Lower leg skin (tissue), 4 donors: Measurements from ENCODE around the gene CARD8. TPM values are rescaled to one million over a fixed set of nuclear protein-coding genes. Genes with fewer than 3 reads are reported as not detected.

ENCODE experiments used
- DNase-seq, 2 donors: peaks; one replicate each; pipeline ENCODE4 v3.0.0-alpha.2; 2019; ENCODE audit warnings: low spot score in 2 of 2
- H3K4me3 ChIP-seq: fragments of 200-600 bp; sonication (generic); 2 replicates; pipeline ENCODE4 v1.5.1; 2017; ENCODE audit warnings: mild to moderate bottlenecking, low read depth; ENCODE audit not compliant: poor library complexity, severe bottlenecking
- CTCF ChIP-seq, 3 donors: fragments of 450-650 bp; IDR thresholded peaks; one replicate each; pipeline ENCODE4 v1.5.1; 2016; ENCODE audit warnings: antibody characterized with exemption in 3 of 3, mild to moderate bottlenecking in 3 of 3, moderate library complexity in 2 of 3
- POLR2A ChIP-seq, 2 donors: fragments of 450-650 bp; IDR thresholded peaks; one replicate each; pipeline ENCODE4 v1.6.1; 2016 to 2017; ENCODE audit warnings: antibody characterized with exemption in 2 of 2, mild to moderate bottlenecking in 1 of 2, moderate library complexity in 1 of 2
- WGBS, 2 donors: methylation state at CpG; one replicate each; pipeline ENCODE4 v1.1.5; 2018; 5-methylcytosine and 5-hydroxymethylcytosine counted together
- intact Hi-C: fragments of 100-400 bp; cut with DNase I; formaldehyde crosslinking; loops from one replicate; pipeline ENCODE4 v1.15.0; 2023; ENCODE audit warnings: low total_unique reads
- total RNA-seq, 4 donors: library from RNA; depleted of rRNA; stranded (reverse); fragments of >200 nt; gene quantifications; one replicate each; pipeline ENCODE4 v1.1.0, GENCODE V29; 2016

CARD8 gene
- 10 to 100 TPM in 3 of 4 donors, 1 to 10 TPM in 1; 9.3 to 14.1 (median 11.1) TPM for total RNA-seq

- TF ChIP-seq POLR2A (IDR thresholded peaks at IDR 0.05), result no peak
- no peak for TF ChIP-seq CTCF (IDR thresholded peaks at IDR 0.05)
- intact Hi-C loops, result no loop called here
- WGBS, 2 donors, result 4 to 5% methylated on average over 15 of the region's 15 CpGs
Observed at GRCh38 chr19:48255376-48256303, at the start of gene CARD8. Gene CARD8 (minus strand): TSS chr19:48255912. CDS start chr19:48241020, 14,892 bp downstream.

GRCh38 chr19:48303866-48304265, 48.2 kb upstream of the CARD8 start:
- 86 to 89% methylated on average over 19 of the region's 19 CpGs for WGBS, 2 donors
- intact Hi-C loops, result no loop called here
- TF ChIP-seq CTCF (IDR thresholded peaks at IDR 0.05), result no peak
- TF ChIP-seq POLR2A (IDR thresholded peaks at IDR 0.05), result no peak
- H3K4me3 ChIP-seq, result no peak overlapping the region
- DNase-seq, result no peak

More at GRCh38 chr19:48255376-48256303, at the start of gene CARD8:
- H3K4me3 ChIP-seq, result peak within 1 kb of the TSS; percentile 54
- DNase-seq, result peak; percentile 76 to 94

GRCh38 chr19:48303367-48303766, 47.7 kb upstream of the CARD8 start:
- DNase-seq, result no peak
- WGBS, 2 donors, result 83 to 92% methylated on average over 13 of the region's 13 CpGs
- H3K4me3 ChIP-seq, result no peak overlapping the region
- no peak for TF ChIP-seq CTCF (IDR thresholded peaks at IDR 0.05)
- TF ChIP-seq POLR2A (IDR thresholded peaks at IDR 0.05), result no peak
- intact Hi-C loops, result no loop called here

- TF ChIP-seq POLR2A (IDR thresholded peaks at IDR 0.05), result no peak
- TF ChIP-seq CTCF (IDR thresholded peaks at IDR 0.05), result no peak
- H3K4me3 ChIP-seq, result no peak overlapping the region
- no peak for DNase-seq
- 86 to 91% methylated on average over 12 of the region's 12 CpGs for WGBS, 2 donors
- intact Hi-C loops, result no loop called here
Observed at GRCh38 chr19:48302600-48302959, 46.9 kb upstream of the CARD8 start.

- DNase-seq, result no peak
- TF ChIP-seq CTCF (IDR thresholded peaks at IDR 0.05), result no peak
- no peak for TF ChIP-seq POLR2A (IDR thresholded peaks at IDR 0.05)
- H3K4me3 ChIP-seq, result no peak overlapping the region
- 84 to 94% methylated on average over 1 of the region's 1 CpG for WGBS, 2 donors
- intact Hi-C loops, result no loop called here
Observed at GRCh38 chr19:48301886-48302599, 46.3 kb upstream of the CARD8 start.
